ENCODE measurements around the gene RHNO1.

- TF ChIP-seq CTCF (IDR thresholded peaks at IDR 0.05) (no peak), POLR2A (IDR thresholded peaks at IDR 0.05) (no peak)
Observed at GRCh38 chr12:2832550-2833127, 44.4 kb upstream of the RHNO1 start.

Measured in esophagus squamous epithelium (tissue), 4 donors.